GM13976 (cell line): ENCODE results near the gene BDNF.

ENCODE experiments used
- DNase-seq: peaks from one replicate; pipeline ENCODE4 v3.0.0; 2012; ENCODE audit warnings: low spot score
- CTCF ChIP-seq: IDR thresholded peaks from 2 replicates; pipeline ENCODE4 v1.5.1; 2012; ENCODE audit warnings: borderline replicate concordance, mild to moderate bottlenecking; ENCODE audit not compliant: insufficient read depth; ENCODE audit errors: extremely low read depth, missing control alignments, control extremely low read depth
- in situ Hi-C: fragments of 300-500 bp; cut with MboI; formaldehyde crosslinking; loops from one replicate; pipeline ENCODE4 v1.12.0; 2022; ENCODE audit warnings: low sequenced_read_pairs, mixed read lengths, inconsistent platforms; ENCODE audit not compliant: unreplicated experiment

BDNF gene

GRCh38 chr11:27658535-27659236, 41.6 kb downstream of the BDNF start:
- no peak for DNase-seq
- in situ Hi-C loops = no loop called here

DNA sequence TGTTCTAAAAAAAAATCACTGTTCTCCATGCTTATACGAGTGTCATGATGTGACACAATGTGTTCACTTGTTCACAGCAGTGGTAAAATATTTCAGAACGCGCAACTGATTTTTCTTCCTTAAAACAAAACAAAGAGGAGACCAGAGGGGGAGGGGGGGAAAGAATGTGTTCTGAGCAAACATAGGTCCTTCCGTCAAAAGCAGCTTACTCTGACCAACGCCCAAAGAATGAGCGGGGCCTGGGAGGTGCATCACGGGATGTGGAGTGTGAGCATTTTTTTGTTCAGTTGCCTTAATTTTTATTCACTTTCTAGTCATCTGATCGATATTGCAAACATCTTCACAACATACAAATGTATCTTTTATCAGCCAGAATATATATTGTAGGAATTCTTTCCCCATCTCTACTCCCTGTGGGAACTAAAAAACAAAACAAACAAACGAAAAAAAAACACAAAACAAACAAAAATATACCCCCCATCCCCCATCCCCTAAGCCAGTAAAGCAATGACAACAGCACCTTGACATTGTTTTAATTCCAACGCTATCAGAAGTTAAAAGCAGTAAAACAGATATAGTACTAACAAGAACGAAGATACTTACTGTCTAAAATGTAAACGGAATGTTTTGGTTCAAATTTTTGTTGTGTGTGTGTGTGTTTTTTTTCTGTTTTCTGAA, 43.3 kb downstream of the BDNF start:
- no peak for TF ChIP-seq CTCF
- in situ Hi-C loops = no loop called here
- DNase-seq = no peak

More at GRCh38 chr11:27658535-27659236, 41.6 kb downstream of the BDNF start:
- no peak for TF ChIP-seq CTCF

DNA sequence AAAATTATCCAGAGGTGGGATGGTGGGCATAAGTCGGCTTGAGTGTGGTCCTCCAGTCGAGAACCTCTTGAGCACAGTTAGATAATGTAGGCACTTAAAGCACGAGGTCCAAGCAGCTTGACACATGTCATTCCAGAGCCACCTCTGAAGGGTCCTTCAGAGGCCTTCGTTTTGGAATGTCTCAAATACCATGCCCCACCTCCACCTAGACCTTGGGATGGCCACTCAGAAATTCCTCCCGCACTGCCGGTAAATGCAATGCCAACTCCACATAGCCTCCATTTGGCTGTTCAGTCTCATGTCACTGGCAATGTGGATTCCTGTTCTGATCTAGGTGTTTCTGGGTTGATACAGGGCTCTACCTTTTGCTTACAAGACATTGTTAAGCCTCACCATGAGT, 43.9 kb downstream of the BDNF start:
- in situ Hi-C loops = no loop called here
- no peak for TF ChIP-seq CTCF
- no peak for DNase-seq

- no peak for TF ChIP-seq CTCF
- in situ Hi-C loops = no loop called here
- DNase-seq = no peak
Measured at GRCh38 chr11:27653990-27654758, 46.1 kb downstream of the BDNF start.

GRCh38 chr11:27651711-27652110, 48.5 kb downstream of the BDNF start:
- no peak for TF ChIP-seq CTCF
- DNase-seq = no peak
- in situ Hi-C loops = no loop called here

- TF ChIP-seq CTCF = no peak
- in situ Hi-C loops = no loop called here
- DNase-seq = no peak
Measured at GRCh38 chr11:27650988-27651387, 49.3 kb downstream of the BDNF start.
